Measurements from ENCODE around the gene COMMD1.
"Not testable (repeated sequence)": the region's sequence is repeated elsewhere in the genome, so short reads cannot be mapped to it uniquely, and the experiment has no call there.

The COMMD1 gene

GRCh38 chr2:62065243-62065642 is 159.8 kb downstream of the COMMD1 start:
- DNase-seq (ENCODE audit: extremely low read depth in 1 of 2, low read depth in 1 of 2) = no peak

- DNase-seq (ENCODE audit: extremely low read depth in 1 of 2, low read depth in 1 of 2) = no peak
Observed at GRCh38 chr2:62071126-62071598, 165.7 kb downstream of the COMMD1 start.

GRCh38 chr2:62071760-62072680 is 166.5 kb downstream of the COMMD1 start:
- DNase-seq (ENCODE audit: extremely low read depth in 1 of 2, low read depth in 1 of 2) = no peak

GRCh38 chr2:62074233-62074632 is 168.8 kb downstream of the COMMD1 start:
- DNase-seq (ENCODE audit: extremely low read depth in 1 of 2, low read depth in 1 of 2) = no peak

- no peak for DNase-seq (ENCODE audit: extremely low read depth in 1 of 2, low read depth in 1 of 2)
Observed at GRCh38 chr2:62076980-62077638, 171.6 kb downstream of the COMMD1 start.

GRCh38 chr2:62084801-62085200 is 179.3 kb downstream of the COMMD1 start:
- no peak for DNase-seq (ENCODE audit: extremely low read depth in 1 of 2, low read depth in 1 of 2)

GRCh38 chr2:62089658-62090057 is 184.2 kb downstream of the COMMD1 start:
- DNase-seq (ENCODE audit: extremely low read depth in 1 of 2, low read depth in 1 of 2) = no peak

- no peak for DNase-seq (ENCODE audit: extremely low read depth in 1 of 2, low read depth in 1 of 2)
Observed at GRCh38 chr2:62091471-62091870, 186.0 kb downstream of the COMMD1 start.

- DNase-seq (ENCODE audit: extremely low read depth in 1 of 2, low read depth in 1 of 2) = no peak
Observed at GRCh38 chr2:62099050-62099449, 193.6 kb downstream of the COMMD1 start.

- no peak for DNase-seq (ENCODE audit: extremely low read depth in 1 of 2, low read depth in 1 of 2)
Observed at GRCh38 chr2:62099523-62100175, 194.2 kb downstream of the COMMD1 start.

- no peak for DNase-seq (ENCODE audit: extremely low read depth in 1 of 2, low read depth in 1 of 2)
Observed at GRCh38 chr2:62101886-62102285, 196.4 kb downstream of the COMMD1 start.

GRCh38 chr2:62102402-62102920 is 197.0 kb downstream of the COMMD1 start:
- DNase-seq (ENCODE audit: extremely low read depth in 1 of 2, low read depth in 1 of 2) = no peak

GRCh38 chr2:62109554-62109953 is 204.1 kb downstream of the COMMD1 start:
- no peak for DNase-seq (ENCODE audit: extremely low read depth in 1 of 2, low read depth in 1 of 2)

- DNase-seq (ENCODE audit: extremely low read depth in 1 of 2, low read depth in 1 of 2) = no peak
Observed at GRCh38 chr2:62110415-62111025, 205.0 kb downstream of the COMMD1 start.

- DNase-seq (ENCODE audit: extremely low read depth in 1 of 2, low read depth in 1 of 2) = no peak
Observed at GRCh38 chr2:62112179-62112578, 206.7 kb downstream of the COMMD1 start.

- no peak for DNase-seq (ENCODE audit: extremely low read depth in 1 of 2, low read depth in 1 of 2)
Observed at GRCh38 chr2:62114564-62114963, 209.1 kb downstream of the COMMD1 start.

- DNase-seq (ENCODE audit: extremely low read depth in 1 of 2, low read depth in 1 of 2) = no peak
Observed at GRCh38 chr2:62116983-62117382, 211.5 kb downstream of the COMMD1 start.

GRCh38 chr2:62118160-62118559 is 212.7 kb downstream of the COMMD1 start:
- DNase-seq (ENCODE audit: extremely low read depth in 1 of 2, low read depth in 1 of 2) = no peak

- no peak for DNase-seq (ENCODE audit: extremely low read depth in 1 of 2, low read depth in 1 of 2)
Observed at GRCh38 chr2:62119311-62119974, 214.0 kb downstream of the COMMD1 start.

GRCh38 chr2:62126239-62126638 is 220.8 kb downstream of the COMMD1 start:
- DNase-seq (ENCODE audit: extremely low read depth in 1 of 2, low read depth in 1 of 2) = not testable (repeated sequence)

Data from stimulated activated CD8-positive, alpha-beta memory T cell treated with anti-CD3 and anti-CD28 coated beads, Interleukin-7, amount 100 ng/mL, for 48 hours (primary cell).